GM21576 (cell line): Measurements from ENCODE around the gene NYAP1.
"Not testable (repeated sequence)": the region's sequence is repeated elsewhere in the genome, so short reads cannot be mapped to it uniquely, and the experiment has no call there.

Source experiments
- ATAC-seq: cut with Tn5 transposase; IDR thresholded peaks from one replicate; pipeline ENCODE4 v1.9.1; 2021; ENCODE audit warnings: mild to moderate bottlenecking, moderate library complexity; ENCODE audit not compliant: unreplicated experiment

Gene NYAP1

GRCh38 chr7:100509231-100509630 is 25.5 kb downstream of the NYAP1 start:
- ATAC-seq = no peak

- ATAC-seq = no peak
Measured at GRCh38 chr7:100510437-100511239, 26.9 kb downstream of the NYAP1 start.

DNA sequence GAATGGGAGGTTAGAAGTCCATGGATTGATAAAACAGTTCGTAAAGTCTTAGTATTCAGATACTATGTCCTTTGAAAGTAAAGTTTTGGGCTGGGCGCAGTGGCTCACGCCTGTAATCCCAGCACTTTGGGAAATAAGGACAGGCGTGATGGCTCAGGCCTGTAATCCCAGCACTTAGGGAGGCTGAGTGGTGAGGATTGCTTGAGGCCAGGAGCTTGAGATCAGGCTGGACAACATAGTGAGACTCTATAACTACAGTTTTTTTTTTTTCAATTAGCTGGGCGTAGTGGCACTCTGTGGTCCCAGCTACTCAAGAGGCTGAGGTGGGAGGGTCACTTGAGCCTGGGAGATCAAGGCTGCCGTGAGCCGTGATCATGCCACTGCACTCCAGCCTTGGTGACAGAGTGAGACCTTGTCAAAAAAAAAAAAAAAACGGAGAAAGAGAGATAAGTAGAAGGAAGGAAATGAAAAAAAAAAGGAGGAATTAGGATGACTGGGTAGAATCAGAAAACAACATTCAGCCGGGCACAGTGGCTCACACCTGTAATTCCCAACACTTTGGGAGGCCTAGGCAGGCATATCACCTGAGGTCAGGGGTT is 29.6 kb downstream of the NYAP1 start:
- no peak for ATAC-seq

DNA sequence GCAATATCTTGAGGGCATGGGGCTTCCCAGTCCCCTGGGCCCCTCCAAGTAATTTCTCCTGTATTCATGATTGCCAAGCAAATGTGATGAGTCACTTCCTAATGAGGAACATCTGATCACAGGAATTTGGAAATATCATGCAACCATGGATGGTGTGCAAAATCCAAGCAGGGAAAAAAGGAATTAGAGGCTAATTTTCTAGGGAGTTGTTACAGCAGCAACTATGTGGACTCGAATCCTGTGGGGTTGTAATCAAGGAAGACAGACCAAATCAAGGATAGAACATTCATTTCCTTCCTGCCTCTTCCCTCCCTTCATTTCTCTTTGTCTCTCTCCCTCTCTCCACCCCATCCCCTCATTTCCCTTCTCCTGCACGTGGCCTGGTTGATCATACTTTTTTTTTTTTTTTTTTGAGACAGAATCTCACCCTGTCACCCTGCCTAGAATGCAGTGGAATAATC is 31.4 kb downstream of the NYAP1 start:
- ATAC-seq = no peak

DNA sequence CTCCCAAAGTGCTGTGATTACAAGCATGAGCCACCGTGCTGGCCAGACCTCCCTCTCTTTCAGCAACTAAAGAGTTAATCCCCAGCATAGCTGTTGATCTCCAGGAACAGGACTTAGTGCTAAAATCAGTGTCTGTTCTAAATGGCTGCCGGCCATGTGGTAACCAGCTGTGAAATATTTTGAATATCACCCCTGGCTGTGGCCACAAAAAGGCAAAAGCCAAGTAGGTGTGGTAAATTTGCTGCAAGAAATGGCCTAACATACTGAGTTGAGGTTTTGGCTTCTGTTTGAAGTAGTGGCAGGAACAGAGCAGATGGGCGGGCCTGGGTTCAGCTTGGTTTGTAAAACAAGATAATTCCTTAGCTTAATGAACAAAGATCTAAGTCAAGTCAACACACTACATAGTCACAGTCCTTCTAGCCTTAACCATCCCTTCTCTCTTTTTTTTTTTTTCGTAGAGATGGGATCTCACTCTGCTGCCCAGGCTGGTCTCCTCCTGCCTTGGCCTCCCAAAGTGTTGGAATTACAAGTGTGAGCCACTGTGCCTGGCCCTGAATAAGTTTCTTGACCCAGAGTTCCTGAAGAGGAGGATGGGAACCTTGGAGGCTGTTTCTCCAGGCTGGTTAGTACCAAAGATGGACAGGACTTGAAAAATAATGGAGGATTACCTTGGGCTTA is 32.5 kb downstream of the NYAP1 start:
- ATAC-seq = no peak

DNA sequence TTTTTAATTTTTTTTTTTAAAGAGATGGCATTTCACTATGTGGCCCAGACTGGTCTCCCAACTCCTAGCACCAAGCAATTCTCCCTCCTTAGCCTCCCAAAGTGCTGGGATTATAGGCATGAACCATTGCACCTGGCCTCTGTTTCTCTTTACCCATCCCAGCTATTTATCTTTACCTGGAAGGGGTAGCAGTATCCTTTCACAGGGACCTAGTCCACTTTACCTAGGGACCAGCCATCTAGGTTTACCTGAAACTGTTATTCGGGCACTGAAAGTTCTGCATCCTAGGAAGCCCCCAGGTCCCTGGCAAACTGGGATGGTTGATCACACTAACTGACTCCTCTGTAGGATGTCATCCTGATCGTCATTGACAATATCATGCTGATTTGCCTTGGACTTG is 33.6 kb downstream of the NYAP1 start:
- no peak for ATAC-seq

DNA sequence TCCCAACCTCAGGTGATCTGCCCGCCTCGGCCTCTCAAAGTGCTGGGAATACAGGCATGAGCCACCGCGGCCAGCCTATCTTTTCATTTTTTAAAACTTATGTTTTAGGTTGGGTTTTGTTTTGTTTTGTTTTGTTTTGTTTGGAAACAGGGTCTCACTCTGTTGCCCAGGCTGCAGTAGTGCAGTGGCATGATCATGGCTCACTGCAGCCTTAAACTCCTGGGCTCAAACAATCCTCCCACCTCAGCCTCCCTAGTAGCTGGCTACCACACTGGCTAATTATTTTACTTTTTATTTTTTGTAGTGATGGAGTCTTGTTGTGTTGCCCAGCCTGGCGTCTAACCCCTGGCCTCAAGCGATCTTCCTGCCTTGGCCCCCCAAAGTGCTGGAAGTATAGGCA is 35.9 kb downstream of the NYAP1 start:
- ATAC-seq = no peak

- no peak for ATAC-seq
Measured at GRCh38 chr7:100520138-100520537, 36.4 kb downstream of the NYAP1 start.

- no peak for ATAC-seq
Measured at GRCh38 chr7:100521076-100521475, 37.3 kb downstream of the NYAP1 start.

DNA sequence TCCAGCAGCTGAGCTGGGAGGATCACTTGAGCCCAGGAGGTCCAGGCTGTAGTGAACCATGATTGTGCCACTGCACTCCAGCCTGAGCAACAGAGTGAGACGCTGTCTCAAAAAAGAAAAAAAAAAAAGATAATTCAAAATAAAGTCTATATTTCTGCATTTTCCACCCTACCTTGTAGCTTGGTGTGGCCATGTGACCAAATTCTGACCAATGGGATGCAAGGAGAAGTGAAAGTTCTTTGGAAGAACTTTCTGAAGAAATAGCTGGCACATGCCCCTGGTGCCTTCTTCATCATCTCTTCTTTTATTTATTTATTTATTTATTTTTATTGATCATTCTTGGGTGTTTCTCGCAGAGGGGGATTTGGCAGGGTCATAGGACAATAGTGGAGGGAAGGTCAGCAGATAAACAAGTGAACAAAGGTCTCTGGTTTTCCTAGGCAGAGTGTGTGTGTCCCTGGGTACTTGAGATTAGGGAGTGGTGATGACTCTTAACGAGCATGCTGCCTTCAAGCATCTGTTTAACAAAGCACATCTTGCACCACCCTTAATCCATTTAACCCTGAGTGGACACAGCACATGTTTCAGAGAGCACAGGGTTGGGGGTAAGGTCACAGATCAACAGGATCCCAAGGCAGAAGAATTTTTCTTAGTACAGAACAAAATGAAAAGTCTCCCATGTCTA is 38.3 kb downstream of the NYAP1 start:
- not testable (repeated sequence) for ATAC-seq

GRCh38 chr7:100523192-100523591 is 39.5 kb downstream of the NYAP1 start:
- ATAC-seq = not testable (repeated sequence)

DNA sequence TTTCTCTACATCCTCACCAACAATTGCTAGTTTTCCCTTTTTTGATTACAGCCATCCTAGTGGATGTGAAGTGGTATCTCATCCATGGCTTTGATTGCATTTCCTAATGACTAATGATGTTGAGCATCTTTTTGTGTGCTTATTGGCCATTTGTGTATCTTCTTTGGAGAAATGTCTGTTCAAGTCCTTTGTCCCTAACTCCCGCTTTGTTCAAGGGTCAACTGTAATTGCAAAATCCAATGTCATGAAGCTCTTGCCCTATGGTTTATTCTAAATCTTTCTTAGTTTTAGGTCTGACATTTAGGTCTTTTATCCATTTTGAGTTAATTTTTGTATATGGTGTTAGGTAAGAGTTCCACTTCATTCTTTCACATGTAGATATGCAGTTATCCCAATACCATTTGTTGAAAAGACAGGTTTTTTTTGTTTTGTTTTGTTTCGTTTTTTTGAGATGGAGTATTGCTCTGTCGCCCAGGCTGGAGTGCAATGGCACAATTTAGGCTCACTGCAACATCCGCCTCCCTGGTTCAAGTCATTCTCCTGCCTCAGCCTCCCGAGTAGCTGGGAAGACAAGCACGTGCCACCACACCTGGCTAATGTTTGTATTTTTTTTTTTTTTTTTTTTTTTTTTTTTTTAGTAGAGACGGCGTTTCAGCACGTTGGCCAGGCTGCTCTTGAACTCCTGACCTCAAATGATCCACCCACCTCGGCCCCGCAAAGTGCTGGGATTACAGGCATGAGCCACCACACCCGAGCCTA is 44.6 kb downstream of the NYAP1 start:
- not testable (repeated sequence) for ATAC-seq

GRCh38 chr7:100532165-100533022 is 48.7 kb downstream of the NYAP1 start:
- ATAC-seq = no peak

DNA sequence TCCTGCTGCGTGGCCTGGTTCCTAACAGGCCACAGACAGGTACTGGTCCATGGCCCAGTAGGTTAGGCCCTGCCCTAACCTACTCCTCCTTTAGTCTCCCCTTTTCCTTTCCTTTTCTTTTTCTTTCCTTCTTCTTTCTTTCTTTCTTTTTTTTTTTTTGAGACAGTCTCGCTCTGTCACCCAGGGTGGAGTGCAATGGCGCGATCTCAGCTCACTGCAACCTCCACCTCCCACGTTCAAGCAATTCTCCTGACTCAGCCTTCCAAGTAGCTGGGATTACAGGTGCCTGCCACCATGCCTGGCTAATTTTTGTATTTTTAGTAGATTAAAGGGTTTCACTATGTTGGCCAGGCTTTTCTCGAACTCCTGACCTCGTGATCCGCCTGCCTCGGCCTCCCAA is 52.3 kb downstream of the NYAP1 start:
- not testable (repeated sequence) for ATAC-seq

- not testable (repeated sequence) for ATAC-seq
Measured at GRCh38 chr7:100536695-100537094, 53.0 kb downstream of the NYAP1 start.

GRCh38 chr7:100538348-100538653 is 54.6 kb downstream of the NYAP1 start:
- ATAC-seq = no peak

DNA sequence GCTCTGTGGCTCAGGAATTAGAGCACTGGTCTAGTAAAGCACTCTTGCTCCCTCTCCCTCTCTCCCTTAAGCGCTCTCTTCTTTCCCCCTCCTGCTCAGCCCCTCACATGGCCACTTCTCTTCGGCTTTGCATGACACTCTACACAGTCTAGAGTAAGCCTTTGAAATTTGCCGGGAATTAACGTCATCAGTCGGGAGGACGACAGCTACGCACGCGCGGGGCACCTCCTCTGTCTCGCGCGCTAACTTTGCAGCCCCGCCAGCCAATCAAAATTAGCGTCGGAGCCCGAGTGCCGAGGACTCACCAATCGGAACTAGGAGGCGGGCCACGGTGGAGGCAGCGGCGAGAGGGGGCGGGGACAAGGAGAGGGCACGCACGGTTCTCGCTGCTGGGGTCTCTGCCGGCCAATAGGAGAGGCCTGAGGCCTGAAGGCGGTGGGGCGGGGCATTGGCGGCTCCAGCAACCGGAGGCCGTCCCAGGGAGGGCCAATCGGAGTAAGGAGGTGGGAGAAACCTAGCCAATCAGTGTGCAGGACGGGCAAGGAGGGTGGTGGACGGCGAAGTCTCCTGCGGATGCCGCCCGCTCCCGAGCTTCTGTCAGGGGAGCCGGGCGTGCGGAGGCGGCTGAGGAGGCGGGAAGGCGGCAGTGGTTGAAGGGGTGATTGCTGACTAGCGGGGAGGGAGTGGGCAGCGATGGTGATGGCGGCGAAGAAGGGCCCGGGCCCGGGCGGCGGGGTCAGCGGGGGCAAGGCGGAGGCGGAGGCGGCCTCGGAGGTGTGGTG is 55.1 kb downstream of the NYAP1 start, which contains the start of gene AGFG2:
TSS of gene AGFG2 (plus strand) at position 550 of the 782 bp plus-strand sequence. CDS start at position 694, 144 bp downstream.
- peak; percentile 91 for ATAC-seq

- ATAC-seq = no peak
Measured at GRCh38 chr7:100539436-100540006, 55.8 kb downstream of the NYAP1 start.
